ENCODE results near the gene SPATA25. TPM values are rescaled to one million over a fixed set of nuclear protein-coding genes. Genes with fewer than 3 reads are reported as not detected.

The SPATA25 gene
- total RNA-seq, 2 experiments from 2014 or later, result 0.50 to 0.63 TPM

- no peaks in the 10 kb centered on the region for H3K36me3 Mint-ChIP-seq
- POLR2A ChIA-PET, result interaction anchor here (1.7 kb wide), 1 partner anchor 10 kb away, joined by 7 read pairs; the partner anchor contains the start of gene PCIF1
- no peaks in the 10 kb centered on the region for H3K9me3 Mint-ChIP-seq
- H3K4me3 Mint-ChIP-seq, result no peak overlapping the region
- peaks cover 10% of the 10 kb centered on the region for H3K27me3 Mint-ChIP-seq
- CTCF ChIA-PET, result interaction anchor here (0.6 to 1.3 kb wide), 2 partner anchors 88 to 118 kb away, joined by 3 to 4 read pairs; no protein-coding TSS in a partner anchor
- intact Hi-C loops (cut with micrococcal nuclease), result no loop called here
- peaks cover 3% of the 10 kb centered on the region for H3K4me1 Mint-ChIP-seq (ENCODE audit: low read depth)
- H3K27ac Mint-ChIP-seq, result no peak overlapping the region
- DNase-seq, result no peak
Measured at GRCh38 chr20:45924391-45925261, 37.2 kb upstream of the SPATA25 start.

DNA sequence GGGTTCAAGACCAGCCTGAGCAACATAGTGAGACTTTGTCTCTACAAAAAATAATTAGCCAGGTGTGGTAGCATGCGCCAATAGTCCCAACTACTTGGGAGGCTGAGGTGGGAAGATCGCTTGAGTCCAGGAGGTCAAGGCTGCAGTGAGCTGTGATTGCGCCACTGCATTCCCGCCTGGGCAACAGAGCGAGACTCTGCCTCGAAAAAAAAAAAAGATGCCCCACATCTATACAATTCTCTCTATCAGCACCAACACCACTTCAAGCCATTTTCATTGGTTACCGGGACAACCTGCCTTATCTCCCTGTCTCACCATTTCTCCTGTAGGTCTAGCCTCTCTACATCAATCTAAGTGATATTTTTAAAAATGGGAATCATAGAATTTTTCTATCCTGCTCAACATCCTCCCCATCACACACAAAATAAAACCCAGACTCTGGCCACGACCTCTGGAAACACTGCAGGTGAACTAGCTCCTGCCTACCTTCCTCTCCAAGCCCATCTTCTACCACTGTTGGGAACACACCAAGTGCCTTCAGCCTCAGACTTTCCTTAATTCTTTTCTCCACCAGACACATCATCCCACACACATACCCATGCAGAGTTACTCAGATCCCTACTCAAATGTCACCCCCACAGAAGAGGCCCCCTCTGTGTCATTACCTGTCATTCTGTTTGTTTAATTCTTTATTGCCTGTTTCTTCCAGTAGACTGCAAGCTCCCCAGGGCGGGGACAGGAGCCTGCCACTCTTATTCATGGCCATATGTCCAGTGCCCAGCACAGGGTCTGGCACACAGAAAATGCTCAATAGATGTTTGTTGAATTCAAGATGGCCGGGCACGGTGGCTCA, 34.1 kb upstream of the SPATA25 start:
- Mint-ChIP-seq H3K36me3 (no peaks in the 10 kb centered on the region), H3K27me3 (peaks cover 13% of the 10 kb centered on the region), H3K27ac (no peak overlapping the region), H3K9me3 (no peaks in the 10 kb centered on the region), H3K4me3 (no peak overlapping the region), H3K4me1 (ENCODE audit: low read depth) (peaks cover 3% of the 10 kb centered on the region)
- ChIA-PET POLR2A (interaction anchor here (1.3 to 2.7 kb wide), 2 partner anchors 12 to 13 kb away, joined by 3 to 9 read pairs; partner anchors contain the start of gene PCIF1), CTCF (no interaction called here)
- intact Hi-C loops (cut with micrococcal nuclease), result no loop called here
- no peak for DNase-seq

- intact Hi-C loops (cut with micrococcal nuclease), result no loop called here
- Mint-ChIP-seq H3K27ac (no peak overlapping the region), H3K9me3 (no peaks in the 10 kb centered on the region), H3K4me3 (no peak overlapping the region), H3K4me1 (ENCODE audit: low read depth) (peaks cover 3% of the 10 kb centered on the region), H3K27me3 (peaks cover 18% of the 10 kb centered on the region), H3K36me3 (no peaks in the 10 kb centered on the region)
- CTCF ChIA-PET, result interaction anchor here (0.8 kb wide), 1 partner anchor 1625 kb away, joined by 3 read pairs; no protein-coding TSS in a partner anchor
- POLR2A ChIA-PET, result interaction anchor here (1.3 to 2.7 kb wide), 2 partner anchors 11 to 14 kb away, joined by 3 to 9 read pairs; partner anchors contain the start of gene PCIF1
- no peak for DNase-seq
Measured at GRCh38 chr20:45920462-45921336, 33.3 kb upstream of the SPATA25 start.

- H3K27me3 Mint-ChIP-seq, result peaks cover 18% of the 10 kb centered on the region
- ChIA-PET CTCF (interaction anchor here (0.8 to 1.0 kb wide), 3 partner anchors 50 to 1626 kb away, joined by 3 to 4 read pairs (median 3); no protein-coding TSS in a partner anchor), POLR2A (interaction anchor here (2.7 kb wide), 1 partner anchor 15 kb away, joined by 9 read pairs; the partner anchor contains the start of gene PCIF1)
- no peak overlapping the region for H3K27ac Mint-ChIP-seq
- no peaks in the 10 kb centered on the region for H3K9me3 Mint-ChIP-seq
- intact Hi-C loops (cut with micrococcal nuclease), result no loop called here
- peaks cover 3% of the 10 kb centered on the region for H3K4me1 Mint-ChIP-seq (ENCODE audit: low read depth)
- no peak for DNase-seq
- H3K36me3 Mint-ChIP-seq, result no peaks in the 10 kb centered on the region
- H3K4me3 Mint-ChIP-seq, result no peak overlapping the region
Measured at GRCh38 chr20:45919542-45920399, 32.3 kb upstream of the SPATA25 start.

DNA sequence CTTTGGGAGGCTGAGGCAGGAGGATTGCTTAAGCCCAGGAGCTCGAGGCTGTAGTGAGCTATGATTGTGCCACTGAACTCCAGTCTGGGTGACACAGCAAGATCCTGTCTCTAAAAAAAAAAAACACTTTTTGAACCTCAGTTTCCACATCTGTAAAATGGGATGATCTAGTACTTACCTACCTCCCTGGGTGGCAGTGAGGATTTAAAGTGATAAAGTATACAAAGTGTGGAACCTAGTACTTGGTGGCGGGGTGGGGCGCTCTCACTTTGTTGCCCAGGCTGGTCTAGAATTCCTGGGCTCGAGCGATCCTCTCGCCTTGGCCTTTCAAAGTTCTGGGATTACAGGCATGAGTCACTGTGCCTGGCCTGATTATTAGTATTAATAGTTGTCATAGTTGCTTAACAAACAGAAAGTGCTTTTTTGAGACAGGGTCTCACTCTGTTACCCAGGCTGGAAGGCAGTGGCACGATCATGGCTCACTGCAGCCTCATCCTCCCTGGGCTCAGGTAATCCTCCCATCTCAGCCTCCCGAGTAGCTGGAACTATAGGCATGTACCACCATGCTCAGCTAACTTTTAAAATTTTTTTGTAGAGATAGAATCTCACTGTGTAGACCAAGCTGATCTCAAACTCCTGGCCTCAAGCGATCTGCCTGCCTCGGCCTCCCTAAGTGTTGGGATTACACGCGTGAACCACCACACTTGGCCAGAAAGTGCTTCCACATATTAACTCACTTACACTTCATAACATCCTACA, 31.5 kb upstream of the SPATA25 start:
- CTCF ChIA-PET, result interaction anchor here (0.8 to 1.0 kb wide), 2 partner anchors 50 to 94 kb away, joined by 3 to 4 read pairs; no protein-coding TSS in a partner anchor
- intact Hi-C loops (cut with micrococcal nuclease), result no loop called here
- Mint-ChIP-seq H3K4me3 (no peak overlapping the region), H3K27ac (no peak overlapping the region), H3K9me3 (no peaks in the 10 kb centered on the region), H3K36me3 (no peaks in the 10 kb centered on the region), H3K4me1 (ENCODE audit: low read depth) (no peaks in the 10 kb centered on the region), H3K27me3 (peaks cover 21% of the 10 kb centered on the region)
- DNase-seq, result no peak
- POLR2A ChIA-PET, result interaction anchor here (2.7 kb wide), 1 partner anchor 16 kb away, joined by 9 read pairs; the partner anchor contains the start of gene PCIF1

DNA sequence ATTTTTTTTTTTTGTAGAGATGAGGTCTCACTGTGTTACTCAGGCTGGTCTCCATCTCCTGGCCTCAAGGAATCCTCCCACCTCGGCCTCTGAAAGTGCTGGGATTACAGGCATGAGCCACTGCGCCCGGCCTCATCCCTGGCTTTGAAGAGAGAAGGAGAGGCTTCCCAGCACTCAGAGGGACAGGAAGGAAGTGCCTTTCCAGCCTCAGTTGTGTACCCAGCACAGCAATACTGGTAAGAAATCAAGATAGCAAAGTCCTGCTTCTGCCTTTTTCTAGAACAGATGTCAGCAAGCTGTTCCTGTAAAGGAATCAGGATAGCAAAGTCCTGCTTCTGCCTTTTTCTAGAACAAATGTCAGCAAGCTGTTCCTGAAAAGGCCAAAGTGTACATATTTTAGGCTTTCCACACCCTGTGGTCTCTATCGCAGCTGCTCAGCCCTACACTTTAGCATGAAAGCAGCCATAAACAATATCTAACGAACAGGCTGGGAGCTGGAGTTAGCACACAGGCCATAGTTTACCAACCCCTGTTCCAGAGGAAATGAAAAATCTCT, 30.8 kb upstream of the SPATA25 start:
- intact Hi-C loops (cut with micrococcal nuclease), result no loop called here
- no peaks in the 10 kb centered on the region for H3K4me1 Mint-ChIP-seq (ENCODE audit: low read depth)
- CTCF ChIA-PET, result no interaction called here
- no peaks in the 10 kb centered on the region for H3K36me3 Mint-ChIP-seq
- no peak overlapping the region for H3K27ac Mint-ChIP-seq
- DNase-seq, result no peak
- H3K4me3 Mint-ChIP-seq, result no peak overlapping the region
- no peaks in the 10 kb centered on the region for H3K9me3 Mint-ChIP-seq
- POLR2A ChIA-PET, result interaction anchor here (0.6 kb wide), 1 partner anchor 18 kb away, joined by 6 read pairs; no protein-coding TSS in a partner anchor
- H3K27me3 Mint-ChIP-seq, result peaks cover 21% of the 10 kb centered on the region

DNA sequence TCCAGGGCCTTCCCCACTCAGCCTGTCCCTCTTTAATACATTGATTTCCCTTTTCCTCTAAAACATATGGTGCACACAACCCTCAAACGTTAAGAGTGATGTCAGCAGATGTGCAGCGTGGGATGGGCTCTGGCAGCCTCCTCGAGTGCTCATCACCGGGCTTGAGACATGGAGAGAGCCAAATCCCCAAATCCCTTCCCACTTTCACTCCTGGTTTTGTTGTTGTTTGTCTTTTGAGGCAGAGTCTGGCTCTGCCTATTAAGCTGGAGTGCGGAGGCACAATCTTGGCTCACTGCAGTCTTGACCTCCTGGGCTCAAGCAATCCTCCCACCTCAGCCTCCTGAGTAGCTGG, 30.3 kb upstream of the SPATA25 start:
- ChIA-PET CTCF (no interaction called here), POLR2A (interaction anchor here (0.6 kb wide), 1 partner anchor 18 kb away, joined by 6 read pairs; no protein-coding TSS in a partner anchor)
- H3K27ac Mint-ChIP-seq, result no peak overlapping the region
- H3K9me3 Mint-ChIP-seq, result no peaks in the 10 kb centered on the region
- no peaks in the 10 kb centered on the region for H3K36me3 Mint-ChIP-seq
- H3K4me1 Mint-ChIP-seq (ENCODE audit: low read depth), result peaks cover 2% of the 10 kb centered on the region
- H3K27me3 Mint-ChIP-seq, result peaks cover 23% of the 10 kb centered on the region
- no peak for DNase-seq
- H3K4me3 Mint-ChIP-seq, result no peak overlapping the region
- intact Hi-C loops (cut with micrococcal nuclease), result no loop called here

- H3K27ac Mint-ChIP-seq, result no peak overlapping the region
- ChIA-PET POLR2A (no interaction called here), CTCF (no interaction called here)
- peaks cover 15% of the 10 kb centered on the region for H3K27me3 Mint-ChIP-seq
- DNase-seq, result no peak
- intact Hi-C loops (cut with micrococcal nuclease), result no loop called here
- H3K9me3 Mint-ChIP-seq, result no peaks in the 10 kb centered on the region
- peaks cover 23% of the 10 kb centered on the region for H3K4me1 Mint-ChIP-seq (ENCODE audit: low read depth)
- no peak overlapping the region for H3K4me3 Mint-ChIP-seq
- H3K36me3 Mint-ChIP-seq, result no peaks in the 10 kb centered on the region
Measured at GRCh38 chr20:45913116-45913515, 25.7 kb upstream of the SPATA25 start.

- no peak for DNase-seq
- H3K27me3 Mint-ChIP-seq, result peaks cover 15% of the 10 kb centered on the region
- peak overlapping the region; percentile 41 for H3K4me3 Mint-ChIP-seq
- no peaks in the 10 kb centered on the region for H3K36me3 Mint-ChIP-seq
- no peak overlapping the region for H3K27ac Mint-ChIP-seq
- no peaks in the 10 kb centered on the region for H3K9me3 Mint-ChIP-seq
- peaks cover 23% of the 10 kb centered on the region for H3K4me1 Mint-ChIP-seq (ENCODE audit: low read depth)
- ChIA-PET CTCF (no interaction called here), POLR2A (no interaction called here)
- intact Hi-C loops (cut with micrococcal nuclease), result no loop called here
Measured at GRCh38 chr20:45912344-45912682, 24.9 kb upstream of the SPATA25 start.

Measured in activated CD4-positive, alpha-beta memory T cell treated with anti-CD3 and anti-CD28 coated beads for 36 hours (primary cell).